DMS53 treated with DMSO at 0.1 percent for 48 hours (cell line): ENCODE results near the gene EMC9.
A peak's percentile ranks its signal among the peaks of the same experiment; 100 is the strongest.

Source experiments
- DNase-seq: peaks from one replicate; lab custom pipeline; 2025; ENCODE audit not compliant: unreplicated experiment; lab: John Stamatoyannopoulos, UW

EMC9 gene

DNA sequence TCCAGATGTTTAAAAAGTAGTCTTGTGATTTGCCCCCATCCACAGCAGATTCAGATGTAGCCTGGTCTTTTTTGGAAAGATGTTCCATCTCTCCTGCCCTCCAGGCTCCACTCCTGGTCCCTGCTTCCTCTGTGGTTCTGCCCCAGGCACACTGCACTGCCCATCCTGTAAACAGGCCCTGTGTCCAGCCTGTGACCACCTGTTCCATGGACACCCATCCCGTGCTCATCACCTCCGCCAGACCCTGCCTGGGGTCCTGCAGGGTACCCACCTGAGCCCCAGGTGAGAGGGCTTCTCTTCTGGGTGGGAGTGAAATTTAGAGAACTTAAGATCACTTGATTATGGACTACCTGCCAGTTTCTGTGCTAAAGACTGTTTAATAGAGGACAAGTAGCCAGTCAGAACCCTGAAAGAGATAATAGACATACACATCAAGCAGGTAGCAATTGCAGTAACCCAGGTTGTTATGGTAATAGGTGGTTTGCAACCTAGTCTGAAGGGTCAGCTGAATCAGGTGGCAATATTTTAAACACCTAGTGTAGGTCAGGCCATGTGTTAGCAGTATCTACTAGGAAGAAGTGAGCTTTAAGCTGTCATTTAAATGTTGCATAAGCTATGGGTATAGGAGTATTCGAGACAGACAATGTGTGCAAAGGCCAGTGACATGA, 8.0 kb upstream of the EMC9 start:
- DNase-seq, result no peak

GRCh38 chr14:24147761-24148428, 6.5 kb upstream of the EMC9 start:
- no peak for DNase-seq

GRCh38 chr14:24146978-24147760, 5.8 kb upstream of the EMC9 start, which contains the start of gene RNF31:
Gene RNF31 (plus strand): TSS chr14:24147498. CDS start chr14:24147699, 201 bp downstream.
- peak; percentile 94 for DNase-seq

- peak; percentile 79 for DNase-seq
Measured at GRCh38 chr14:24146453-24146977, 5.1 kb upstream of the EMC9 start, which contains the start of gene PSME2. Gene PSME2 (minus strand): TSS chr14:24146610. CDS start chr14:24146581, 29 bp downstream.

DNA sequence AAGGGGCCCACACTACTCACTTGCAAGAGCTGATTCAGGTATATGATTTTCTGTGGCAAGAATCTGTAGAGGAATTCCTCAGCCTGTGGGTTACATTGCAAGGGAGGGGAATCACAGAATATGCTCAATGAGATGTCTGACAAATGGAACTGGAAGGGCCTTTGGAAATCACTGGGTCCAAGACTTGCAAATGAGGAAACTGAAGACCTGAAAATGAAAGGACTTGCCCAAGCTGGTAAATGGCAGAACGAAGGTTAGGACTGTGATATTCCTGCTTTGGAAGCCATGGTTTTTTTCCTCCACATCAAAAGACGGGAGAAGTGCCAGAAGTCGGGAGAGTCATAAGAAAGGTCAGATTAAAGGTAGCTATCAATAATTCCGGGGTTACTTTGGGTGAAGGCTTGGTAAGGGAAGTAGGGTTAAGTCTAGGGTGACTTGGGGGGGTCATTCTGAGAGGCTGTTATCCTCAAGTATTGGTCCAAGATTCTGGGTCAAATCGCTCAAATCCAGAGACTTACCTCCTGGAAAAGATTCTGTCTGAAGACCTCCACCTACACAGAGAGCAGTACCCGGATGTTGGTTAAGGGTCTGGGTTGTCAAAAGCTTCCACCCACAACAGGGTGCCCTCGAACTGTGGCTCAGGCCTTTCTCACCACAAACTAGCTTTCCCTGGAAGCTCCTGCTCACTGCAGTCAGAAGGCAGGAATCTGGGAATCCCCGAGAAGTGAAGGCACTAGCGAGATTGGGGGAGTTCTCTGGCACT, 4.5 kb upstream of the EMC9 start:
- no peak for DNase-seq

DNA sequence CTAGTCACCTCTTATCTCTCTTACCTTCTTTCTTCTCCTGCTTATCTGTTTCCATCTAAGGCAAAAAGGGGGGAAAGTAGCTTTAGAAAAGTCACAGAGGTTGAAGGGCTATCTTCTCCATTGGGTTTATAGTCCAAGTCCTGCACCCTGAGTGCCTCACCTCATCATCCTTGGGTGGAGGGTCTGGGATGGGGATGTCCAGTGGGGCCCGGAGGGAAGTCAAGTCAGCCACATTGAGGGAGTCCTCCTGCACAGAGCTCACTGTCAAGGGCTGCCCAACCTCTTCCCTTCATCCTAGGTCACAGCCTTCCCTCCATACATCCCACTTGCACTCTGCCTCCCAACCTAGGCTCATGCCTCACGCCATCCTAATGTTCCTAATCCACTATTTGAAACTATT, 3.8 kb upstream of the EMC9 start:
- no peak for DNase-seq

DNA sequence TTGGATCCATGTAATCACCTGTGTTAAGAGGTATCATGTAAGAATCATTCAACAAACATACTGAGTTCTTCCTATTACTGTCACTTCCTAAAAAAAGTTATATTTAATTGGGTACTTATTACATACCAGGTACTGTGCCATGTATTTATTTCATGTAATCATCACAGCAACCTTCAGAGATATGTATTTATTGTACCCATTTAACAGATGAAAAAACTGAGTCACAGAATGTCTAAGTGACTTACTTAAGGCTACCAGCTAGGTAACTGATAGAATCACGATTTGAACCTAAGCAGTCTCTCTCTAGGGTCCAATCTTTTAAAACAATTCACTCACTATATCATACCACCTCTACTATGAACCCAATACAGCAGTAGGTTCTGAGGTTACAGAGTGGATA, 3.1 kb upstream of the EMC9 start:
- DNase-seq, result no peak

GRCh38 chr14:24143511-24143910, 2.1 kb upstream of the EMC9 start:
- DNase-seq, result no peak

- no peak for DNase-seq
Measured at GRCh38 chr14:24139272-24139934, 2.0 kb downstream of the EMC9 start.

DNA sequence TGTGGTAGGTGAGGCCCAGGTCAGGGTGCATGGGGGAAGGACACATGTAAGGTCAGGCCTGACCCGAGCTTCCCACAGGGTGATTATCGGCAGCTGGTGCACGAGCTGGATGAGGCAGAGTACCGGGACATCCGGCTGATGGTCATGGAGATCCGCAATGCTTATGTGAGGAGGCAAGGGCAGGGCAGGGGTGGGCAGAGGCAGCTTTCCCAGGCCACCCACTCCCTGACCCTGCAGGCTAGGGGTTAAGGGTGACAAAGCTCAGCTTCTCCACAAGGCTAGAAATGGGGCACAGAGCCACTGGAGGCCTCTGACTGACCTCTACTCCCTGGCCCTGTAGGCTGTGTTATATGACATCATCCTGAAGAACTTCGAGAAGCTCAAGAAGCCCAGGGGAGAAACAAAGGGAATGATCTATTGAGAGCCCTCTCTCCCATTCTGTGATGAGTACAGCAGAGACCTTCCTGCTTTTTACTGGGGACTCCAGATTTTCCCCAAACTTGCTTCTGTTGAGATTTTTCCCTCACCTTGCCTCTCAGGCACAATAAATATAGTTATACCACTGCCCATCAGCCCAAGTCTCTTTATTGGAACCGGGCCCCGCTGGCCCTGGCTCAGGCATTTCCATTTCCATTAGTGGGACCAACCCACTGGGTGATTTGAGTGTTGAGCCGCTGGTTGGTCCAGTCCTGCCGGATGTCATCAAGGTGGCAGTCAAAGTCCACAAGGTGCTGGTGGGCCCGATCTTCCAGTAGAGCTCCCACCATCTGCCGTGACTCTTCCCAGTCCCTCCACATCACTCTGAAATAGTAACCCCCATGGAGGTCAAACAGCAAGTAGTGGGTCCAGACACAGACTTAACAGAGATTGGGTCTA, 2.8 kb downstream of the EMC9 start:
- DNase-seq, result no peak

DNA sequence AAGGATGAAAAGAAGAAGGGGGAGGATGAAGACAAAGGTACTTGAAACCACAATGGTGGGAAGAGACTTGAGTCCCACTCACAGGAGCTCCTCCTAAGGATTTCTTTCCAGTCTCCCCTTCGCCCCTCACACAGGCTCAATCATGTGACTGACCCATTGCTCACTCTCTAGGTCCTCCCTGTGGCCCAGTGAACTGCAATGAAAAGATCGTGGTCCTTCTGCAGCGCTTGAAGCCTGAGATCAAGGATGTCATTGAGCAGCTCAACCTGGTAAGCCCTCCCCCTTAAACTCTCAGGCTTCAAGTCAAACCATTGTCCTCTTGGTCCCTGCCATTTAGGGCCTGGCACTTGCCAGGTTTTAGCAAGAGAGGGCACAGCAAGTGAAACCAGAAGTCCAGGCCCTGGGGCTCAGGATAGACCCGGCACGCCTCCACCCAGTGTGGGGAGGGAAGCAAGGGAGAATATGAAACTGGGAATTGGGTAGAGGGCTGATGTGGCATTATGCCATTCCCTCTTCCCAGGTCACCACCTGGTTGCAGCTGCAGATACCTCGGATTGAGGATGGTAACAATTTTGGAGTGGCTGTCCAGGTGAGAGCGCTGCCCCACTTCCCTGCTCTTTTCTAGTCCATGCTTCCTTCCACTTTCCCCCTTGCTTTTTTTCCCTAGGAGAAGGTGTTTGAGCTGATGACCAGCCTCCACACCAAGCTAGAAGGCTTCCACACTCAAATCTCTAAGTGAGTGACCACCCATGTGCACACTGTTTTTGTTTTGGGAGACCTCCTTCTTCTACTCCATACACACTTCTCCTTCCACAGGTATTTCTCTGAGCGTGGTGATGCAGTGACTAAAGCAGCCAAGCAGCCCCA, 3.6 kb downstream of the EMC9 start:
- DNase-seq, result no peak

GRCh38 chr14:24136684-24137528, 4.5 kb downstream of the EMC9 start:
- DNase-seq, result no peak

GRCh38 chr14:24135834-24136683, 5.3 kb downstream of the EMC9 start, which contains the start of gene PSME1:
Gene PSME1 (plus strand): TSS chr14:24136194. CDS start chr14:24136263, 69 bp downstream.
- peak; percentile 57 for DNase-seq

GRCh38 chr14:24135584-24135833, 5.9 kb downstream of the EMC9 start:
- DNase-seq, result peak; percentile 57

GRCh38 chr14:24133735-24134134, 7.7 kb downstream of the EMC9 start:
- DNase-seq, result no peak

DNA sequence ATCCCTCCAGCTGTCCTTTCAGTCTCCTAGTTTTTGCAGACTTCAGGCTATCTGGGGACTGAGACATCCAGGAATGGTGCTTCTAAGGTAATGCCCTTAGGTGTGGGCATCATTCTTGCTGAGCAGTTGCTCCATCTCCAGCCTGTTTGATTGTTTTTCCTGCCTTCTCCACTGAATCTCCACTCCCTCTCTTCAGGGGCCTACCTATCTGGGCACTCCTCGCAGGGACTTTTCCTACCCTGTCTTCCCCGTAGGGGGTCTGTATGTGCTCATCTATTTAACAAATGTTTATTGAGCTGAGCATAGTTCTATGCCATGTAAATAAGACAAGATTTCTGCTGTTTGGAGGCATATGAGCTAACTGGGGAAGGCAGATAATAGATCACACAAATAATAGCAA, 8.4 kb downstream of the EMC9 start:
- no peak for DNase-seq
